ENCODE measurements around the gene ZC3H12C. TPM values are rescaled to one million over a fixed set of nuclear protein-coding genes. Genes with fewer than 3 reads are reported as not detected.

The ZC3H12C gene
- total RNA-seq, 4 donors from 2014 or later: 2.3 to 27.6 (median 18.6) TPM

DNA sequence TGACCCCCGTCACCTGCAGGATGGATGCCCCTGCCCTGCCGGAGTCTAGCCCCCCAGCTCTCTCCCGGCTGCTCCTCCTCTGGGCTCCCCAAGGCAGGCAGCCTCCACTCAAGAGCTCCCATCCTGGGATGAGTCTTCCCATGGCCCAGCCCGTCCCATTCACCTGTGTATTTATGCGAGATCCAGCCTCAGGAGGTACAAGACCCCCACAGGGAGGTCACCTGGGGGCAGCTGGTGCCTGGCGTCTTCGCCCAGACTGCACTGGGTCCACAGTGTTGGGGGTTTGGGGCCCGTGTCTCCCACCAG lies 43.0 kb upstream of the ZC3H12C start:
- Histone ChIP-seq H3K27ac (no peak overlapping the region), H3K36me3 (no peaks in the 10 kb centered on the region), H3K4me1 (no peaks in the 10 kb centered on the region), H3K27me3 (no peaks in the 10 kb centered on the region), H3K9me3 (no peaks in the 10 kb centered on the region), H3K4me3 (no peak overlapping the region)
- TF ChIP-seq POLR2A (IDR thresholded peaks at IDR 0.05): no peak
- TF ChIP-seq, protein P1, sequence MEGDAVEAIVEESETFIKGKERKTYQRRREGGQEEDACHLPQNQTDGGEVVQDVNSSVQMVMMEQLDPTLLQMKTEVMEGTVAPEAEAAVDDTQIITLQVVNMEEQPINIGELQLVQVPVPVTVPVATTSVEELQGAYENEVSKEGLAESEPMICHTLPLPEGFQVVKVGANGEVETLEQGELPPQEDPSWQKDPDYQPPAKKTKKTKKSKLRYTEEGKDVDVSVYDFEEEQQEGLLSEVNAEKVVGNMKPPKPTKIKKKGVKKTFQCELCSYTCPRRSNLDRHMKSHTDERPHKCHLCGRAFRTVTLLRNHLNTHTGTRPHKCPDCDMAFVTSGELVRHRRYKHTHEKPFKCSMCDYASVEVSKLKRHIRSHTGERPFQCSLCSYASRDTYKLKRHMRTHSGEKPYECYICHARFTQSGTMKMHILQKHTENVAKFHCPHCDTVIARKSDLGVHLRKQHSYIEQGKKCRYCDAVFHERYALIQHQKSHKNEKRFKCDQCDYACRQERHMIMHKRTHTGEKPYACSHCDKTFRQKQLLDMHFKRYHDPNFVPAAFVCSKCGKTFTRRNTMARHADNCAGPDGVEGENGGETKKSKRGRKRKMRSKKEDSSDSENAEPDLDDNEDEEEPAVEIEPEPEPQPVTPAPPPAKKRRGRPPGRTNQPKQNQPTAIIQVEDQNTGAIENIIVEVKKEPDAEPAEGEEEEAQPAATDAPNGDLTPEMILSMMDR (IDR thresholded peaks at IDR 0.05): no peak
- intact Hi-C loops (cut with DNase I; ENCODE audit: low total_unique reads): no loop called here
- no peak for DNase-seq

DNA sequence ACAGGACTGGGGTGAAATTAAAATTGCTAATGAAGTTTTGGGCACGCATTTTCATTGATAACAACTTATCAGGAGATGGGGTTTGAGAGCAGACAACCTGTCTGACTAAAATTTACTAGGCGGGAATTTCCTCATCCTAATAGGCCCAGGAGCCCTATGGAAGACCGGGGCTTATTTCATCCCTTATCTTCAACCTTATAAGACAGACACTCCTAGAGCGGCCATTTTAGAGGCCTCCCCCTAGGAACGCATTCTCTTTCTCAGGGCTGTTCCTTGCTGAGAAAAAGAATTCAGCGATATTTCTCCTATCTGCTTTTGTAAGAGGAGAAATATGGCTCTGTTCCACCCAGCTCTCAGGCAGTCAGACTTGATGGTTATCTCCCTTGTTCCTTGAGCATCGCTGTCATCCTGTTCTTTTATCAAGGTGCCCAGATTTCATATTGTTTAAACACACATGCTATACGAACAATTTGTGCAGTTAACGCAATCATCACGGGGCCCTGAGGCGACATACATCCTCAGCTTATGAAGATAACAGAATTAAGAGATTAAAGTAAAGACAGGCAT lies 39.3 kb upstream of the ZC3H12C start:
- Histone ChIP-seq H3K36me3 (no peaks in the 10 kb centered on the region), H3K9me3 (no peaks in the 10 kb centered on the region), H3K4me1 (no peaks in the 10 kb centered on the region), H3K27me3 (no peaks in the 10 kb centered on the region), H3K4me3 (no peak overlapping the region), H3K27ac (no peak overlapping the region)
- TF ChIP-seq POLR2A (IDR thresholded peaks at IDR 0.05): no peak
- TF ChIP-seq, protein P1 (IDR thresholded peaks at IDR 0.05): no peak
- no peak for DNase-seq
- intact Hi-C loops (cut with DNase I; ENCODE audit: low total_unique reads): no loop called here

DNA sequence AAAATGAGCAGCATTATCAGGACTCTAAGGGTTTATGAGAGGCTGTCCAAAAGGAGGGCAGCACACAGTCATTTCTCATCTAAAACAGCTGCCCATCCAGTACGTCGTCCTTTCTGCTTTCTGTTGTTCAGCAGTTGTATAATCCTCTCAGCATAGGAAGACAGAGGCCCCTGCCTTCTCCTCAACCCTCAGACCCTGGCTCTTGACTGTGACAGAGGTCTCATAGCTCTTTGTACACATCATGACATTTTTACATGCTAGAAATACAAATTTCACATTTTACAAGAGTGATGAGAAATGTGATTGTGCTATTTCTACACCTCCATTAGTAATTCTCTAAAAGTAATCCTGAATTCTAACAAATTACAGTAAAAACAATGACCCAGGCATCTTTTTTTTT lies 36.2 kb upstream of the ZC3H12C start:
- TF ChIP-seq POLR2A (IDR thresholded peaks at IDR 0.05): no peak
- TF ChIP-seq, protein P1 (IDR thresholded peaks at IDR 0.05): no peak
- H3K27me3 ChIP-seq: no peaks in the 10 kb centered on the region
- no peaks in the 10 kb centered on the region for H3K4me1 ChIP-seq
- DNase-seq: no peak
- H3K4me3 ChIP-seq: no peak overlapping the region
- intact Hi-C loops (cut with DNase I; ENCODE audit: low total_unique reads): no loop called here
- no peaks in the 10 kb centered on the region for H3K36me3 ChIP-seq
- H3K27ac ChIP-seq: no peak overlapping the region
- H3K9me3 ChIP-seq: no peaks in the 10 kb centered on the region

DNA sequence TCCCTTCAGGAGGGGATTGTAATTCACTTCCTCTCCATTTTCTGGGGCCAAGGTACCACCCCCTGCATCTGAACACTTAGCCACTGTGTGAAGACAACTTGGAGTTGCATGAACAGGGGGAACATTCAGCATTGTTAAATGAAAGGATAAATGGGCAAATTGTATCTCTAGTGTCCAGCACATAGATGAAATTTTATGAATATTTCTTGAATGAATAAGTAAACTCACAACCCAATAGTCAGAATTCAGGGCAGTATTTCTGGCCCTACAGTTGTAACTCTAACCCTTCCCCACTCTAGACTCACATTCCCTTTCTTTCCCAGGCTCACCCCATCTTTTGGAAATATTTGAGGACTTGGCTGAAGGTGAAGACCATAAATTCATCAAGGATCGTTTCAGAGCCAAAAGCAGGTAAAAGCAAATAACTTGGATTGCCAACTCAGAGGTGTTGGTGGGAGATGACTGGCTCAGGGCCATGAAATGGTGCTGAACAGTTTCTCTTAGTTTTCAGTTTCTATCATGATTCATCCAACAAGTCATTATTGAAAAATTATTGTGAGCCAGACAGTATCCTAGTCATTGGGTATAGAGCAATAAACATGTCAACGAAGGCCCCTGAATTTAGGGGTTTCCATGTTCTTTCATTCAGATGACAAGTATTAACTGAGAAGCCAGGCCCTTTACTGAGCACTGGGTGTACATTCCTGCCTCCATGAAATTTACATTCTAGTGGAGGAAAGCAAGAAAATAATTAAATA lies 33.3 kb upstream of the ZC3H12C start:
- no peak for DNase-seq
- Histone ChIP-seq H3K27ac (no peak overlapping the region), H3K4me3 (no peak overlapping the region), H3K9me3 (no peaks in the 10 kb centered on the region), H3K27me3 (no peaks in the 10 kb centered on the region), H3K4me1 (no peaks in the 10 kb centered on the region), H3K36me3 (no peaks in the 10 kb centered on the region)
- intact Hi-C loops (cut with DNase I; ENCODE audit: low total_unique reads): no loop called here
- TF ChIP-seq POLR2A (IDR thresholded peaks at IDR 0.05): no peak
- TF ChIP-seq, protein P1 (IDR thresholded peaks at IDR 0.05): no peak

DNA sequence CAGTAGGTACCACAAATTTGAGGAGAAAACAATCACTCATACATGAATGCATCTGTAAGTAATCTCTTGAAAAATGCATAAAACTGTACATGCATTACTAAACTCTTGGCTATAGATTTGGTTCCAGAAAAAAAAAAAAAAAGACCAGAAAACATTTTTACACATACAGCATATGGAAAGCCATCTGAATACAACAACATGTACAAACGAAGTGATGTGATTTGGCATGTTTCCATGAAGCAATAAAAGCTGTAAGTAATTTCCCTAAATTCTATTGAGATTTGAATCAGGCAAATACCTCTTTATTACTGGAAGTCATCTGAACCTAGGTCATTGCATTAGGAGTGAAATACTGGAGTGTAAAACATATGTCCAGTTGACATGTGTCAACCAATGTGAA lies 31.9 kb upstream of the ZC3H12C start:
- no peaks in the 10 kb centered on the region for H3K9me3 ChIP-seq
- DNase-seq: no peak
- H3K36me3 ChIP-seq: no peaks in the 10 kb centered on the region
- TF ChIP-seq POLR2A (IDR thresholded peaks at IDR 0.05): no peak
- TF ChIP-seq, protein P1 (IDR thresholded peaks at IDR 0.05): no peak
- intact Hi-C loops (cut with DNase I; ENCODE audit: low total_unique reads): no loop called here
- H3K27me3 ChIP-seq: no peaks in the 10 kb centered on the region
- no peak overlapping the region for H3K4me3 ChIP-seq
- H3K27ac ChIP-seq: no peak overlapping the region
- no peaks in the 10 kb centered on the region for H3K4me1 ChIP-seq
